ENCODE measurements around the gene TARM1. TPM values are rescaled to one million over a fixed set of nuclear protein-coding genes. Genes with fewer than 3 reads are reported as not detected.
"Not testable (repeated sequence)": the region's sequence is repeated elsewhere in the genome, so short reads cannot be mapped to it uniquely, and the experiment has no call there.

TARM1 gene
- polyA plus RNA-seq, 1 of the 3 experiments (the other 2 are of a cell fraction): not detected

DNA sequence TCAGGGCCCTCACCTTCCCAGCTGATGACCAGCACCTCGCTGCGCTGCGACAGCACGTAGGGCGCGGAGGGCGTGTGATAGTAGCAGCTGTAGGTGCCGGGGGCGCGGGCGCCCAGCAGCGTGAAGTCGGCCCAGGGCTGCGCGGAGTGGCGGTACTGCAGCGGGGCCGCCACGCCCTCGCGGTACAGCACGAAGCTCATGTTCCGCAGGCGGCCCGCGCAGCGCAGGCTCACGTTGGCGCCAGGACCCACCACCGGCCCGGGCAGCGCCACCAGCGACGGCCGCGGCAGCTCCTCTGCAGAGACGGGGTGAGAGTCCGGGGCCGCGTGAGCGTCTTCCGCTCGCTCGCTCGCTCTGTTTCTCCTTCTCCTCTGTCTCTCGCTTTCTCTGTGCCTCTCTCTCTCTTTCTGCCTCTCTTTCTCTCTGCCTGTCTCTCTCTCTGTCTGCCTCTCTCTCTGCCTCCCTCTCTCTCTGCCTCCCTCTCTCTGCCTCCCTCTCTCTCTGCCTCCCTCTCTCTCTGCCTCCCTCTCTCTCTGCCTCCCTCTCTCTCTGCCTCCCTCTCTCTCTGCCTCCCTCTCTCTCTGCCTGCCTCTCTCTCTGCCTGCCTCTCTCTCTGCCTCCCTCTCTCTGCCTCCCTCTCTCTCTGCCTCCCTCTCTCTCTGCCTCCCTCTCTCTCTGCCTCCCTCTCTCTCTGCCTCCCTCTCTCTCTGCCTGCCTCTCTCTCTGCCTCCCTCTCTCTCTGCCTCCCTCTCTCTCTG, 14.9 kb upstream of the TARM1 start:
- 9% methylated on average over 18 of the region's 46 CpGs for WGBS (ENCODE audit: low lambda C conversion rate)
- peak; percentile 37 for TF ChIP-seq NRF1 (IDR thresholded peaks at IDR 0.05; ENCODE audit: low read depth, low read length)
- TF ChIP-seq, protein P1, sequence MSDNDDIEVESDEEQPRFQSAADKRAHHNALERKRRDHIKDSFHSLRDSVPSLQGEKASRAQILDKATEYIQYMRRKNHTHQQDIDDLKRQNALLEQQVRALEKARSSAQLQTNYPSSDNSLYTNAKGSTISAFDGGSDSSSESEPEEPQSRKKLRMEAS (IDR thresholded peaks at IDR 0.05; ENCODE audit: low read depth): peak; percentile 89
- H3K27ac ChIP-seq (ENCODE audit: low read depth in 2 of 2, low read length in 1 of 2); H3K79me2 ChIP-seq (ENCODE audit: insufficient read depth); H3K9me3 ChIP-seq; H3K27me3 ChIP-seq (ENCODE audit: insufficient read depth); H3K9me2 ChIP-seq; H3K9ac ChIP-seq; H3K36me3 ChIP-seq (replicated peaks in 1 of 2; ENCODE audit: control insufficient read depth in 1 of 2, insufficient read depth in 2 of 2, low read length in 1 of 2); H3F3A ChIP-seq (replicated peaks; ENCODE audit: insufficient read depth); H4K20me1 ChIP-seq (ENCODE audit: insufficient read depth); H3K4me1 ChIP-seq (ENCODE audit: control insufficient read depth in 1 of 2, insufficient read depth in 2 of 2, low read depth in 1 of 2, low read length in 1 of 2): not testable (repeated sequence)
- DNase-seq: peak; percentile 80
- H3K4me3 ChIP-seq (ENCODE audit: low read depth in 2 of 2, low read length in 1 of 2): peak overlapping the region in 1 of 2 experiments; percentile 19; a peak in 2 of 4 replicates
- peak overlapping the region; percentile 22; the same call in 1 of the 2 replicates for H2AFZ ChIP-seq (ENCODE audit: low read depth)
- CTCF ChIA-PET: interaction anchor here (1.4 to 1.5 kb wide), 2 partner anchors 66 to 71 kb away, joined by 5 to 6 read pairs; no protein-coding TSS in a partner anchor
- peak overlapping the region; percentile 69 for H3K4me2 ChIP-seq
- POLR2A ChIA-PET: interaction anchor here (0.9 kb wide), 1 partner anchor 19 kb away, joined by 5 read pairs; the partner anchor contains the start of gene TFPT

DNA sequence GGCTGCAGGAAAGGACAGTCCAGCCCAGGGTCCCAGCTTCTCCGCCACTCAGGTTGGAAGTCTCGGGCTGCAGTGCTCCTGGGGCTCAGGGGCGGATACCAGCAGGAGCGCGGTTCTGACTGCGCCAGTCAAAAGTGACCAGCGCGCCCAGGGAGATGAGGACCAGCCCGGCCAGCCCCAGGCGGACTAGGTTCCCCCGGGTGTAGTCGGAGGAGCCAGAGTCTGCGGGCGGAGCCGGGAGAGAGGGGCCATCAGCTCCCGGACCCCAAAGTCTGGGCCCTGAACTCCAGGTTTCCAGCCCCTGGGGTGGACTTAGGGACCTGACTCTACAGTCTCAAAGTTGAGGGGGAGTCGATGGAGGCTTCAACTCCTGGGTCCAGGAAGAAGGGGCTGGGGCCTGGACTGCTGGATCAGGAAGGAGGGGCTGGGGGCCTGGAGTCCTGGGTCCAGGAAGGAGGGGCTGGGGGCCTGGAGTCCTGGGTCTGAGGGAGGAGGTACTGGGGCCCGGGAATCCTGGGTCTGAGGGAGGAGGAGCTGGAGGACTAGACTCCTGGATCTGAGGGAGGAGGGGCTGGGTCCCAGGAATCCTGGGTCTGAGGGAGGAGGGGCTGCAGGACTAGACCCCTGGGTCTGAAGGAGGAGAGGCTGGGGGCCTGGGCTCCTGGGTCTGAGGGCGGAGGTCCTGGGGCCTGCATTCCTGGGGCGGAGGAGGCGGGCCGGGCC, 14.1 kb upstream of the TARM1 start:
- H3K4me3 ChIP-seq (ENCODE audit: low read depth in 2 of 2, low read length in 1 of 2): peak overlapping the region in 1 of 2 experiments; percentile 19; a peak in 1 of 4 replicates
- CTCF ChIA-PET: interaction anchor here (0.6 to 1.5 kb wide), 4 partner anchors 9 to 71 kb away, joined by 4 to 6 read pairs (median 4); no protein-coding TSS in a partner anchor
- whole genome bisulfite sequencing (ENCODE audit: low lambda C conversion rate): 68% methylated on average over 13 of the region's 22 CpGs

DNA sequence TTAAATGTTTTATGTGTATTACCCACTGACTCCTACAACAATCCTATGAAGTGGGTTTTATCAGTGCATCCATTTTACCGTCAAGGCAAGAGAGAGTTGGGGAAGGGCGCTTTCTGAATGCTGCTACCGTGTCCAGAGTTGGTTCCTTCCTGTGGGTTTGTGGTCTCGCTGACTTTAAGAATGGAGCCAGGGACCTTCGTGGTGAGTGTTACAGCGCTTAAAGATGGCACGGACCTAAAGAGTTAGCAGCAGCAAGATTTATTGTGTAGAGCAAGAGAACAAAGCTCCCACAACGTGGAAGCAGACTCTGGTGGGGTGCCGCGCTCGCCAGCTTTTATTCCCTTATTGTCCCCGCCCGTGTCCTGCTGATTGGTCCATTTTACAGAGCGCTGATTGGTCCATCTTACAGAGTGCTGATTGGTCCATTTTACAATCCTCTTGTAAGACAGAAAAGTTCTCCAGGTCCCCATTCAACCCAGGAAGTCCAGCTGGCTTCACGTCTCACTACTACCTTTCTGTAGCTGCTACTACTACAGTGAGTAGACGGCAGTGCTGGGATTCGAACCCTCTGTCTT, 13.3 kb upstream of the TARM1 start:
- ChIA-PET CTCF (interaction anchor here (0.6 to 1.5 kb wide), 3 partner anchors 8 to 70 kb away, joined by 4 to 6 read pairs (median 4); no protein-coding TSS in a partner anchor), POLR2A (no interaction called here)
- H2AFZ ChIP-seq (ENCODE audit: low read depth): no peak overlapping the region
- no peaks in the 10 kb centered on the region for H4K20me1 ChIP-seq (ENCODE audit: insufficient read depth)
- H3K36me3 ChIP-seq (replicated peaks in 1 of 2; ENCODE audit: control insufficient read depth in 1 of 2, insufficient read depth in 2 of 2, low read length in 1 of 2): no peaks in the 10 kb centered on the region
- H3K27me3 ChIP-seq (ENCODE audit: insufficient read depth): peaks cover 6% of the 10 kb centered on the region; the same call in 1 of the 2 replicates
- no peak overlapping the region for H3K9ac ChIP-seq
- no peak overlapping the region for H3K27ac ChIP-seq (ENCODE audit: low read depth in 2 of 2, low read length in 1 of 2)
- no peaks in the 10 kb centered on the region for H3K9me3 ChIP-seq
- no peaks in the 10 kb centered on the region for H3K9me2 ChIP-seq
- H3K4me2 ChIP-seq: no peak overlapping the region
- 73% methylated on average over 17 of the region's 17 CpGs for WGBS (ENCODE audit: low lambda C conversion rate)
- no peaks in the 10 kb centered on the region; a peak in 1 of 4 replicates for H3K4me1 ChIP-seq (ENCODE audit: control insufficient read depth in 1 of 2, insufficient read depth in 2 of 2, low read depth in 1 of 2, low read length in 1 of 2)
- H3K4me3 ChIP-seq (ENCODE audit: low read depth in 2 of 2, low read length in 1 of 2): no peak overlapping the region
- no peaks in the 10 kb centered on the region for H3K79me2 ChIP-seq (ENCODE audit: insufficient read depth)
- DNase-seq: no peak
- no peak for TF ChIP-seq POLR2AphosphoS5 (IDR thresholded peaks at IDR 0.05; ENCODE audit: low read depth, low read length)
- TF ChIP-seq JUND (IDR thresholded peaks at IDR 0.05): no peak
- no peak for TF ChIP-seq GABPA (IDR thresholded peaks at IDR 0.05; ENCODE audit: low read depth)
- no peak for TF ChIP-seq RCOR1 (IDR thresholded peaks at IDR 0.05; ENCODE audit: low read length)
- TF ChIP-seq, protein P2, sequence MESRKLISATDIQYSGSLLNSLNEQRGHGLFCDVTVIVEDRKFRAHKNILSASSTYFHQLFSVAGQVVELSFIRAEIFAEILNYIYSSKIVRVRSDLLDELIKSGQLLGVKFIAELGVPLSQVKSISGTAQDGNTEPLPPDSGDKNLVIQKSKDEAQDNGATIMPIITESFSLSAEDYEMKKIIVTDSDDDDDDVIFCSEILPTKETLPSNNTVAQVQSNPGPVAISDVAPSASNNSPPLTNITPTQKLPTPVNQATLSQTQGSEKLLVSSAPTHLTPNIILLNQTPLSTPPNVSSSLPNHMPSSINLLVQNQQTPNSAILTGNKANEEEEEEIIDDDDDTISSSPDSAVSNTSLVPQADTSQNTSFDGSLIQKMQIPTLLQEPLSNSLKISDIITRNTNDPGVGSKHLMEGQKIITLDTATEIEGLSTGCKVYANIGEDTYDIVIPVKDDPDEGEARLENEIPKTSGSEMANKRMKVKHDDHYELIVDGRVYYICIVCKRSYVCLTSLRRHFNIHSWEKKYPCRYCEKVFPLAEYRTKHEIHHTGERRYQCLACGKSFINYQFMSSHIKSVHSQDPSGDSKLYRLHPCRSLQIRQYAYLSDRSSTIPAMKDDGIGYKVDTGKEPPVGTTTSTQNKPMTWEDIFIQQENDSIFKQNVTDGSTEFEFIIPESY (IDR thresholded peaks at IDR 0.05; ENCODE audit: borderline replicate concordance, low read depth): no peak
- no peaks in the 10 kb centered on the region for H3F3A ChIP-seq (replicated peaks; ENCODE audit: insufficient read depth)

More for the DNA sequence above, 14.1 kb upstream of the TARM1 start:
- Histone ChIP-seq H4K20me1 (ENCODE audit: insufficient read depth) (no peaks in the 10 kb centered on the region), H3K9ac (no peak overlapping the region), H3K9me3 (no peaks in the 10 kb centered on the region), H3K36me3 (replicated peaks in 1 of 2; ENCODE audit: control insufficient read depth in 1 of 2, insufficient read depth in 2 of 2, low read length in 1 of 2) (no peaks in the 10 kb centered on the region), H3K27ac (ENCODE audit: low read depth in 2 of 2, low read length in 1 of 2) (no peak overlapping the region), H3K4me1 (ENCODE audit: control insufficient read depth in 1 of 2, insufficient read depth in 2 of 2, low read depth in 1 of 2, low read length in 1 of 2) (no peaks in the 10 kb centered on the region; a peak in 1 of 4 replicates), H3F3A (replicated peaks; ENCODE audit: insufficient read depth) (no peaks in the 10 kb centered on the region), H3K27me3 (ENCODE audit: insufficient read depth) (0 out of 2 replicates have a peak, but pooled peaks cover 4% of the 10 kb centered on the region), H2AFZ (ENCODE audit: low read depth) (peak overlapping the region; percentile 22; the same call in 1 of the 2 replicates), H3K9me2 (no peaks in the 10 kb centered on the region), H3K79me2 (ENCODE audit: insufficient read depth) (no peaks in the 10 kb centered on the region), H3K4me2 (peak overlapping the region; percentile 69)
- TF ChIP-seq FOXJ3 (CRISPR knock-in tag; IDR thresholded peaks at IDR 0.05) (no peak), CHD2 (IDR thresholded peaks at IDR 0.05; ENCODE audit: low read length, partially characterized antibody) (no peak), RAD21 (IDR thresholded peaks at IDR 0.05; ENCODE audit: low read length) (no peak), TCF12 (IDR thresholded peaks at IDR 0.05) (no peak), SMC3 (IDR thresholded peaks at IDR 0.05; ENCODE audit: low read depth, low read length) (no peak), SIN3A (IDR thresholded peaks at IDR 0.05; ENCODE audit: borderline replicate concordance, low read depth, low read length) (no peak), GATA2 (CRISPR knock-in tag; IDR thresholded peaks at IDR 0.05) (no peak)
- no peak for DNase-seq
- POLR2A ChIA-PET: interaction anchor here (0.9 kb wide), 1 partner anchor 20 kb away, joined by 5 read pairs; the partner anchor contains the start of gene TFPT

Data from SK-N-SH (cell line).